K562 (cell line): Measurements from ENCODE around the gene TUT1. TPM values are rescaled to one million over a fixed set of nuclear protein-coding genes. Genes with fewer than 3 reads are reported as not detected.

Source experiments
- ARID4B ChIP-seq: sonication (generic); formaldehyde crosslinking; IDR thresholded peaks from 2 replicates; pipeline ENCODE4 v1.8.0; 2022; ENCODE audit warnings: mild to moderate bottlenecking, missing genetic modification reagents
- BCOR ChIP-seq: fragments of 450-650 bp; IDR thresholded peaks from 2 replicates; pipeline ENCODE4 v1.6.1; 2016
- CBX1 ChIP-seq: sonication (generic); IDR thresholded peaks from 2 replicates; pipeline ENCODE4 v1.6.1; 2016; ENCODE audit warnings: antibody characterized with exemption, low read depth, mild to moderate bottlenecking
- CBX3 ChIP-seq, 2 experiments: IDR thresholded peaks; 1 replicate in 1 of 2; 2 replicates in 1 of 2; pipeline ENCODE4 v1.6.1; 2012; ENCODE audit warnings: inconsistent platforms in 2 of 2, low read length in 2 of 2, borderline replicate concordance in 1 of 2, control low read depth in 1 of 2
- DIDO1 ChIP-seq: fragments of 450-650 bp; IDR thresholded peaks from 2 replicates; pipeline ENCODE4 v1.6.1; 2016; ENCODE audit warnings: low read depth, missing biosample characterization, missing genetic modification characterization
- FOXP1 ChIP-seq: sonication (generic); formaldehyde crosslinking; IDR thresholded peaks from 2 replicates; pipeline ENCODE4 v1.8.0; 2022; ENCODE audit warnings: mild to moderate bottlenecking, missing genetic modification reagents
- GMEB1 ChIP-seq: fragments of 250-450 bp; sonication (Bioruptor Pico); IDR thresholded peaks from 2 replicates; pipeline ENCODE4 v1.4.0; 2020; ENCODE audit warnings: mild to moderate bottlenecking
- GTF2E2 ChIP-seq: fragments of 200-800 bp; sonication (Bioruptor generic); IDR thresholded peaks from 2 replicates; pipeline ENCODE4 v1.6.1; 2016; ENCODE audit warnings: missing genetic modification characterization, missing compliant biosample characterization
- JUN ChIP-seq, 2 experiments: sonication (generic) in 1 of 2; formaldehyde crosslinking in 1 of 2; IDR thresholded peaks; 2 replicates each; pipeline versions ENCODE4 v1.6.1 to v1.8.0; 2012 to 2022; ENCODE audit warnings: borderline replicate concordance in 2 of 2, mild to moderate bottlenecking in 2 of 2, improper control_type of control experiment in 1 of 2, low read depth in 1 of 2, low read length in 1 of 2, missing genetic modification reagents in 1 of 2
- MBD2 ChIP-seq: sonication (generic); IDR thresholded peaks from 2 replicates; pipeline ENCODE4 v1.6.1; 2016; ENCODE audit warnings: low read depth, borderline replicate concordance
- MTA1 ChIP-seq: fragments of 450-650 bp; IDR thresholded peaks from 2 replicates; pipeline ENCODE4 v1.6.1; 2017; ENCODE audit warnings: borderline replicate concordance
- PATZ1 ChIP-seq: fragments of 250-450 bp; sonication (Bioruptor Pico); IDR thresholded peaks from 2 replicates; pipeline ENCODE4 v1.5.0; 2020; ENCODE audit warnings: mild to moderate bottlenecking, borderline replicate concordance
- SMAD2 ChIP-seq: fragments of 150-350 bp; IDR thresholded peaks from 2 replicates; pipeline ENCODE4 v1.6.1; 2014; ENCODE audit warnings: low read depth, mild to moderate bottlenecking, low read length
- ZBTB1 ChIP-seq: sonication (generic); formaldehyde crosslinking; IDR thresholded peaks from 2 replicates; pipeline ENCODE4 v1.8.1; 2023; ENCODE audit warnings: missing genetic modification reagents, low read depth, mild to moderate bottlenecking, borderline replicate concordance
- ZBTB17 ChIP-seq: fragments of 450-650 bp; formaldehyde crosslinking; IDR thresholded peaks from 2 replicates; pipeline ENCODE4 v1.4.0; 2020; ENCODE audit warnings: mild to moderate bottlenecking
- polyA plus RNA-seq, 8 experiments: library from polyadenylated mRNA; depleted of rRNA in 4 of 8; stranded (reverse) in 5 of 8; unstranded in 3 of 8; fragments of >200 nt; fragmentation: Nextera tagmentation in 2 of 8; fragmentation: Illumina TruSeq in 1 of 8; extraction: Ambion mirVana in 2 of 8; extraction: Trizol in 1 of 8; gene quantifications; 2 replicates each; pipeline versions ENCODE4 v1.2.1 to v1.2.3, GENCODE V29; 2011 to 2014; ENCODE audit warnings: inconsistent platforms in 1 of 8, missing spikeins in 1 of 8
- total RNA-seq, 7 experiments: library from RNA; depleted of rRNA in 6 of 7; stranded (reverse); fragments of >200 nt in 6 of 7; fragmentation: Illumina TruSeq in 2 of 7; extraction: Trizol in 2 of 7; gene quantifications; 2 replicates each; pipeline versions ENCODE4 v1.2.1 to v1.2.3, GENCODE V29; 2011 to 2021; ENCODE audit warnings: low replicate concordance in 1 of 7
- TF ChIP-seq, protein P1 (sequence below): fragments of 450-650 bp; conservative IDR thresholded peaks from 2 replicates; pipeline ENCODE4 v1.6.1; 2016; ENCODE audit warnings: missing genetic modification characterization, low read depth, mild to moderate bottlenecking, control low read depth, missing compliant biosample characterization

Gene TUT1
- total and polyA plus RNA-seq, 9 of the 15 experiments (the other 6 are each of a cell fraction or from before 2014, with no cell fraction given), result 0.66 to 44.3 (median 15.7) TPM

DNA sequence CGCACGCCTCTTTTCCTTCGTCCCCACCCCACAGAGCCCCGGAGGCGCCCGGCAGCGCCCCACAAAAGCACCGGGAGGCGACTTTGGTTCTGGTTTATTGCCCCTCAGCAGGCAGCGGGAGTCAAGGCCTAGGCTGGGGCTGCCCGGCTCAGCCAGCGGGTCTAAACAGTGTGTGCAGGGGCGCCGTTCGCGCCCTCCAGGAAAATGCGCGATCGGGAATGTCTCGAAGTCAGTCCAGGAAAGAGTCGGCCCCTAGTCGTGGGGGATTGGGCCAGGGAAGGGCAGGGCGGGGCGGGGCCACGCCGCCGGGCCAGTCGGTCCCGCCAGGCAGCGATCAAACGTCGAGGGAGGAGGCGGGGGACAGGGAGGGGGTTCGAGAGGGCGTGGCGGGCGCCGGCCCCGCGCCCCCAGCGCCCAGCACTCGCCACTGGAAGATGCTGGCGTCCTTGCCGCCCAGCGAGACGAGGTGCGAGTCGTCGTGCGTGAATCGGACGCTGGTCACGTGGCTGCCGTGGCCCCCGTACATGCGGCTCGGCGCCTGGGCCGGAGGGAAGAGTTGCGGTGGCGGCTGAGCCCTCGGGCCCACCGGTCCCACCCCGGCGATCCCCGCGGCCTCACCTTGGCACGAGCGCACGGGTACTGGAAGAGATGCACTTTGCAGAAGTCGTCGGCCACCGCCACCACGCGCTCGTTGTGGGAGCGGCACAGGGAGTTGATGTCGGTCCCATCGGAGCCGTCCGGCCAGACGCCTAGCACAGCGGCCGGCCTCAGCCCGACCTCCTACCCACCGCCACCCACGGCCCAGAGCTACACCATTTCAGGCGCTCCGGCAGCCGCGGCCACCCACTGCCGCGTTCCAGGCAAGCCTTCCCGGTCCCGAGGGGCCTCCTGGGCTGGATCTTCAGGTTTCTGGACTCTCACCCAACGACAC lies 11.1 kb upstream of the TUT1 start (continued):
- TF ChIP-seq PATZ1, result no peak
- peak; percentile 34; the same call in 1 of the 2 replicates for TF ChIP-seq BCOR
- TF ChIP-seq DIDO1 (tag), result no peak
- no peak for TF ChIP-seq CBX1
- TF ChIP-seq MBD2, result no peak; the same call in 1 of the 2 replicates
- 0 out of 2 replicates have a peak, but pooled peaks have one; percentile 12 for TF ChIP-seq ZBTB17 (CRISPR knock-in tag)
- TF ChIP-seq FOXP1 (CRISPR knock-in tag), result peak; percentile 64; the same call in 1 of the 2 replicates
- no peak; the same call in 1 of the 2 replicates for TF ChIP-seq ZBTB1
- TF ChIP-seq, protein P1, sequence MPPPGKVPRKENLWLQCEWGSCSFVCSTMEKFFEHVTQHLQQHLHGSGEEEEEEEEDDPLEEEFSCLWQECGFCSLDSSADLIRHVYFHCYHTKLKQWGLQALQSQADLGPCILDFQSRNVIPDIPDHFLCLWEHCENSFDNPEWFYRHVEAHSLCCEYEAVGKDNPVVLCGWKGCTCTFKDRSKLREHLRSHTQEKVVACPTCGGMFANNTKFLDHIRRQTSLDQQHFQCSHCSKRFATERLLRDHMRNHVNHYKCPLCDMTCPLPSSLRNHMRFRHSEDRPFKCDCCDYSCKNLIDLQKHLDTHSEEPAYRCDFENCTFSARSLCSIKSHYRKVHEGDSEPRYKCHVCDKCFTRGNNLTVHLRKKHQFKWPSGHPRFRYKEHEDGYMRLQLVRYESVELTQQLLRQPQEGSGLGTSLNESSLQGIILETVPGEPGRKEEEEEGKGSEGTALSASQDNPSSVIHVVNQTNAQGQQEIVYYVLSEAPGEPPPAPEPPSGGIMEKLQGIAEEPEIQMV (tag), result no peak
- peak; percentile 15; the same call in 1 of the 2 replicates for TF ChIP-seq GMEB1
- TF ChIP-seq CBX3 (IDR thresholded peaks at IDR 0.05; ENCODE audit: borderline replicate concordance in 1 of 2, low read length in 2 of 2), result 0 out of 3 replicates have a peak, but pooled peaks of 1 of the 2 experiments have one; percentile 11
- peak; percentile 34; the same call in 1 of the 2 replicates for TF ChIP-seq MTA1
- no peak for TF ChIP-seq SMAD2
- TF ChIP-seq JUN (IDR thresholded peaks at IDR 0.05; ENCODE audit: borderline replicate concordance, low read depth, low read length), result no peak
- no peak for TF ChIP-seq JUN (CRISPR knock-in tag; IDR thresholded peaks at IDR 0.05; ENCODE audit: borderline replicate concordance)
- 0 out of 2 replicates have a peak, but pooled peaks have one; percentile 26 for TF ChIP-seq ARID4B (CRISPR knock-in tag)
- no peak for TF ChIP-seq GTF2E2
